ENCODE results near the gene ZCCHC7. TPM values are rescaled to one million over a fixed set of nuclear protein-coding genes. Genes with fewer than 3 reads are reported as not detected.
"Not testable (repeated sequence)": the region's sequence is repeated elsewhere in the genome, so short reads cannot be mapped to it uniquely, and the experiment has no call there.

Gene ZCCHC7
- total RNA-seq, 1 donor from 2014 or later = 9.9 TPM

GRCh38 chr9:37293664-37294524, 173.5 kb downstream of the ZCCHC7 start:
- peak; percentile 25 to 32 for DNase-seq (ENCODE audit: low read depth in 2 of 2)

DNA sequence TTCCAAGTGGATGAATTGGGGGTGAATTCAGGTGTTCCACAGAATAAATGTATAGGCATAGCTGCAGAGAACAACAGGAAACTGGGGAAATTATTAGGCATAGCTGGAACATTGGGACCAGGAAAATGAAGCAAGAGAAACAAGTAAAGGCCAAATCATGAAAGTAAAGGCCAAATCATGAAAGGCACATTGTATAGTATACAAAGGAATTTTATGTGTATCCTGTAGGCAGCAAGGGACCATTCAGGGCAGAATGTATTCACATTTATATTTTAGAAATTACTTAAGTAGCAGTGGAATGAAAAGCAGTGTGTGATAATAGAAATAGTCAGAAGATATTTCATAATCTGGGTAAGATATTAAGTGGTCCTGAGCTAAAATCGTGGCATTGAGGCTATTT, 174.8 kb downstream of the ZCCHC7 start:
- peak; percentile 2 to 36 for DNase-seq (ENCODE audit: low read depth in 2 of 2)

- no peak for DNase-seq (ENCODE audit: low read depth in 2 of 2)
Observed at GRCh38 chr9:37295796-37296195, 175.4 kb downstream of the ZCCHC7 start.

GRCh38 chr9:37297592-37297991, 177.2 kb downstream of the ZCCHC7 start:
- DNase-seq (ENCODE audit: low read depth in 2 of 2) = no peak

GRCh38 chr9:37300620-37301019, 180.2 kb downstream of the ZCCHC7 start:
- peak in 1 of 2 donors; percentile 45 for DNase-seq (ENCODE audit: low read depth in 2 of 2)

DNA sequence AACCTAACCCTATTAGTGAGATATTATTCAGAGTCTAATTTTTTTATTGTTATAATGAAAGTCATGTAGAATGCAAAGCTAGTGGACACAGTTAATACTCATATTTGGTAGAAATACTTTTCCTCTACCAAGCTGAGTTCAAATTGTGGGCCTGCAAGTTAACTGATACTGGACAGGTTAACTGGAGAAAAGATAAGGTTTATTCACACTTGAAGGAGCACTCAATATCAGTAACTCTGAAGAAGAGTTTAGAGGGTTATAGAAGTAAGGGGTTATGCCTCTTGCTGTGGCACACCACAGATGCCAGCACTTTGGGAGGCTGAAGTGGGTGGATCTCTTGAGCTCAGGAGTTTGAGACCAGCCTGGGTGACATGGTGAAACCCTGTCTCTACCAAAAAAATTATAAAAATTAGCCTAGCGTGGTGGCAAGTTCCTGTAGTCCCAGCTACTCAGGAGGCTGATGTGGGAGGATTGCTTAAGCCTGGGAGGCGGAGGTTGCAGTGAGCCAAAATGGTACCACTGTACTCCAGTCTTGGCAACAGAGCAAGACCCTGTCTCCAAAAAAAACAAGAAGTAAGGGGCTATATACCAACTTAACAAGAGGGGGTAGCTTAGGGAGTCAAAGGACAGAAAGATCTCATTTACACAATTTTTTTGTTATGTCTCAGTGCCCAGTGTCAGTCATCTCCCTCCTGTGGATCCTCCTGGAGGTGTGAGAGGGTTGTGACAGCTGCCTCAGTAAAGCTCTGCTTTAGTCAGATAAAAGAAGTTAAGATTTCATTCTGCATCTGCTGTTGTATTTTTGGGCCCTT, 180.9 kb downstream of the ZCCHC7 start:
- DNase-seq (ENCODE audit: low read depth in 2 of 2) = no peak

DNA sequence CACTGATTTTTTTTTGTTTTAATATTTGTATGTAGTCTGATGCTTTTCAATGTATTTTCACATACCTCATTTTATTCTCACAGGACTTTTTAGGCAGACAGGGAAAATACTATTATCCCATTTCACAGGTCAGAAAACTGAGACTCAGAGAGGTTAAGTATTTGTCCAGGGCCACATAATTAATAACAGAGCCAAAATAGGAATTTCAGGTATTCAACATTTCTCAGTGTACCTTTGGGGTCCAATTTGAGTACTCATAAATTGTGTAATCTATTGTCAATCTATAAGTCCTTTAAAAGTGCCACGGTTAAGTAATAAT, 181.4 kb downstream of the ZCCHC7 start:
- no peak for DNase-seq (ENCODE audit: low read depth in 2 of 2)

- DNase-seq (ENCODE audit: low read depth in 2 of 2) = peak; percentile 17 to 59
Observed at GRCh38 chr9:37302277-37302676, 181.9 kb downstream of the ZCCHC7 start.

- DNase-seq (ENCODE audit: low read depth in 2 of 2) = not testable (repeated sequence)
Observed at GRCh38 chr9:37303272-37303671, 182.9 kb downstream of the ZCCHC7 start.

DNA sequence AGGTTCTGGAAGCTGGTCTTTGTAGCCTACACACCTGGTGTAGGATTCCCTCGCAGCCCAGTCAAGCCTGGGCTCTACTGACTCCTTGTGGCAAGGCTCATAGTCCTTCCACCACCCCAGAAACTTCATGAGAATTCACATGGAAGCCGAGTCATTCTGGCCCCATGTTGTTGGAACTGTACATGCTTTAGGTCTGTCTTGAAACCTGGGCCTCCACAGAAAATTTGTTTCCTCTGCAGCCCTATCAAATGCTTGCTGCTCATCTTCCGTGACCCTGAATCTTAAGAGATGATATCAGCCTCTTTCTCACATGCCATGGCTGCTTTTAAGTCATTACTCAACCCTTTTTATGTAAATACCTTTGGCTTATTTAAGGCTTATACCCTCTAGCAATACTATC, 188.8 kb downstream of the ZCCHC7 start:
- DNase-seq (ENCODE audit: low read depth in 2 of 2) = peak; percentile 18 to 28

- no peak for DNase-seq (ENCODE audit: low read depth in 2 of 2)
Observed at GRCh38 chr9:37311938-37312708, 191.7 kb downstream of the ZCCHC7 start.

DNA sequence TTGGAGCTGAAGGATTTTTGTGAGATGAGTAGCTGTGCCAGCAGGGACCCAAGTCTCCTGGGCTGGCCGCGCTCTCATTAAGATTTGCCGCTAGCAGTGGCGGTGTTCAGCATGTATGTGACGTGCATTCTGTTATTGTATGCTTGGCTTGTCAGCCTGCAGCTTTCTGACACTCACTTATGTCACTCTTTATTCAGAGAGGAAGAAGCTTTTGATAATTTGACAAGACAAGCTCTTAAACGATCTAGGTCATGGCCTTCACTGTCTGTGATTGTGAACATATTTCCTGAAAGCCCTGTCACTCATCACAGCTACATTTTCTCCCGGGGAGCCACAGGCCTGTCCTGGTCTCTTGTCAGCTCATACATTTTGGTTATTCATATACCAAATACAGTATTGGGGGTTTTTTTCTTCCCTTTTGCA, 203.9 kb downstream of the ZCCHC7 start:
- DNase-seq (ENCODE audit: low read depth in 2 of 2) = peak in 1 of 2 donors; percentile 28

DNA sequence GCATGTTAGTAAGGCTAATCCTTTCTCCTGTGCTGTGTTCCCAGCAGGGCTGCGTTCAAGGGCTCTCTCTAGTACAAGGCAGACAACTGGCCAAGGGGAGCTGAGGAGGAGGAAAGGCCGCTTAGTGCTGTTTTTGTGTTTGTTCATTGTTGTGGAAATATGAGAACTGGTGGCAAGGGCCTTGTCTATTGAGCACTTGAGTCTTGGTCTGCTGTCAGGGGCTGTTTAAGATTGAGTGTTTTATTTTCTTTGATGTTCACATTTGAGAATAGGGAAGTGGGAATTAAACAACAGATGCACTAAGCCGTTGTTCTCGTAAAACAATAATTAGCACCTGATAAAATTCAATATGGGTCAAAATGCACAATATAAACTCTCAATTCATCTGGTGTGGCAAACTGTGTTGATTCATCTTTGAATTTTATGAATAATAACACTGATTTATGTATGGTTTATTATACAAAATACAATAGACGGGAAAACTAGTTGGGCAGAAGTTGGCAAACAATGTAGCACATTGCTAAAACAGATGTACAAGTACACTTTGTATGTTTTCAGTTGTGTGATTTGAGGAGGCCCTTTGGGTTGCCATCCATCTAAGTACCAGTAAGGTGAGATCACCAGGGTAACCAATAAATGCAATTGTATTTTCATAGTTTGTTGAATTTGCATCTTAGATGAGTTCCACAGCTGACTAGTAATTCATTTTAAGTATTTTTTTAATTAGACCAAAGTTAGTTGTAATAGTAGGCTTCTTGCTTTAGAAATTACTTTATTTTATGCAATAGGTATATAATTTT, 204.5 kb downstream of the ZCCHC7 start:
- DNase-seq (ENCODE audit: low read depth in 2 of 2) = no peak

GRCh38 chr9:37325778-37326177, 205.4 kb downstream of the ZCCHC7 start:
- no peak for DNase-seq (ENCODE audit: low read depth in 2 of 2)

GRCh38 chr9:37327553-37327952, 207.2 kb downstream of the ZCCHC7 start:
- DNase-seq (ENCODE audit: low read depth in 2 of 2) = no peak

DNA sequence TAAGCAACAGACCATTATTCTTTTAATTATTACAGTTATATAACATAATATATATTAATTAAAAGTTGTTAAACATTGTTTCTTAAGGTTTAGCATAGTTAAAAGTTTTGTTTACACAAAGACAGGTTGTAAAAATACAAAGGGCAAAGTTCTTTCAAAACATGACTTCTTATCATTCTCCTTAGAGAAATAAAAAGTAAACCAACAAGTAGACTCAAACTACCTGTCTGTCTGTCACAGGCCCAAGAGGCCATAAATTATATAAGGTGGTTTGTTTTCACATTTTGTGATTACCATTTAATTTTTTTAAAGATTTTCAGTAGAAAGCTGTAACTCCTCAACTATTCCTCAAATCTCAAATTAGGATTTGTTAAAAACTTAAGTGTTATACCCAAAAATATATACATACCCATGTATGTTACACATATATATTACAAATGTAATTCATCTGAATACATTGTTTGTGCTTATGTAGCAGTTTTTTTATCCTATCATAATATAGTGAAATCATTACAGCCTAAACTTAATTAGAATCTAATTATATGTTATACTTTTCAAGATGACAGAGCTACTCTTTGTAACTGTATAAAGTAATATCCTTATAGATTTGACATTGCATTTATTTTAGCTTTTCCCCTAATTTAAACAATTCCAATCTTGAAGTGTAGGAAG, 208.3 kb downstream of the ZCCHC7 start:
- DNase-seq (ENCODE audit: low read depth in 2 of 2) = no peak

DNA sequence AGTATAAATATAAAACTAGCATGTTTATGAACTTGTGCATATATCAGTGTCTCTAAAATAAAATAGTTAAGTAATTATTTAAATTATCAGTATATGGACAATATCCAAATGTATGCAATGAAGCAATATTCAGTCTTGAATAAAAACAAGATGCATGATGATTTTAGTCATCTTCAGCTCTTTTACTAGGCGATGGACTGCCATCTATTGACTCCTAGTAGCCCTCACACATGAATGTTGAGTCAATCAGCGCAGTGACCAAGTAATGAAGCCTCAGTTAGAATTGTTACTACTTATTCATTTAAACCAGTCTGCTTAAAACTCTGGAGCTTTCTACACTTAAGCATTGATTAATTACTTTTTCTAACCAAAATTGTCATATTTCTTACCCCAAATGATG, 209.2 kb downstream of the ZCCHC7 start:
- peak; percentile 41 to 56 for DNase-seq (ENCODE audit: low read depth in 2 of 2)

- DNase-seq (ENCODE audit: low read depth in 2 of 2) = no peak
Observed at GRCh38 chr9:37331871-37332270, 211.5 kb downstream of the ZCCHC7 start.

- DNase-seq (ENCODE audit: low read depth in 2 of 2) = no peak
Observed at GRCh38 chr9:37332578-37332977, 212.2 kb downstream of the ZCCHC7 start.

DNA sequence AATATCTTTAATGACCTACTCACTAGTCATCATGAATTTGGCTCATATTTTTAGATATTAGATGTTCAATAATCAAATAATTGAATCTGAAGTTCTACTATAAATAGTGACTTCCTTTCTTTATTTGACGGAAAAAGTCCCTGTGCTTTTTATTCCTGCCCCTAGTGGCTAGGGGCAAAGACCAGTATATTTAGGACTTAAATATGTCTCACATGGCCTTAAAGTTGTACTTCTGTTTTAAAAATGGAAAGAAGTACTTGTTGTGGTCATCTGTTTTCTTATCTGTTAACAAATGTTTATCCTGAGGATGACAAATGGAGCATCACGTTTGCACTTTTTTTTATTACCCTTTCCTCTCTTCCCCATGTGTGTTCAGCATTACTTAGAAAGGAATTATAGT, 212.9 kb downstream of the ZCCHC7 start:
- DNase-seq (ENCODE audit: low read depth in 2 of 2) = peak in 1 of 2 donors; percentile 6

- DNase-seq (ENCODE audit: low read depth in 2 of 2) = no peak
Observed at GRCh38 chr9:37335238-37335637, 214.9 kb downstream of the ZCCHC7 start.
